ENCODE results near the gene GRAMD4.

The GRAMD4 gene

DNA sequence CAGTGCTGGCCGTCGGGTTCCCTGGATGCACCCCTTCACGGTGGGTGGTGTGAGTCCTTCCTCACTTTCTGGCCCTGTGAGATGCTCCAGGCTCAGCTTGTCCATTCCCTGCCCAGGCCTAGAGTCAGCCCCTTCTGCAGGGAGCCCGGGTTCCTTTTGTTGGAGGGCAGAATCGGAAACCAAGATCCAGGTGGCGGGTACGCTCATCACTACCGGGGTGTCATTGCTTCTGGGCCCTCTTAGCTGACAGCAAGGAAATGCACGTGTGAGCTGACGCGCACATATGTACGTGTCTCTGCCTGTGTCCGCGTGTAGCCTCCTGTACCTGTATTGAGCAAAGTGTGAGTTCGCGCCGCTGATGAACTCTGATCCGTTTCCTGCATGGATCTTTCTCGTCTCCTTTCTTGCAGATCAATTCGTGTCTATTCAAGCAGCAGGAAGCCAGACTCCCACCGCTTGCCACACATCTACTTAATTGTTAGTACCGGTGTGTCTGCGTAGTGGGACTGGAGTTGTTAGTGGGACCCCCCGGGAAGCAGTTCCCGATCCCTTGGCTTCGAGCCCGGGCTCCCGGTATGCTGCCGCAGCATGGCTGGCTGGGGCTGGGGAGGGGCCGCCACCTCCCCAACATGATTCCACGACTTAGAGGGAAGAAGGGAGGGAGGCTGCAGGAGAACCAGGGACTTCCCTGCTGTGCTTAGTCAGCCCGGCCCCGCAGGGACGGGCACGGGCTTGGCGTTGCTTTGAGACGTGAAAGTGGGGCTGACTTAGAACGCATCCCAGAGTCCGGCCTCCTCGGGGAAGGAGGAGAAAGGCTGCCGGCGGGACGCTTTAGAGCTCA is 35.9 kb upstream of the GRAMD4 start:
- no peak for DNase-seq

DNA sequence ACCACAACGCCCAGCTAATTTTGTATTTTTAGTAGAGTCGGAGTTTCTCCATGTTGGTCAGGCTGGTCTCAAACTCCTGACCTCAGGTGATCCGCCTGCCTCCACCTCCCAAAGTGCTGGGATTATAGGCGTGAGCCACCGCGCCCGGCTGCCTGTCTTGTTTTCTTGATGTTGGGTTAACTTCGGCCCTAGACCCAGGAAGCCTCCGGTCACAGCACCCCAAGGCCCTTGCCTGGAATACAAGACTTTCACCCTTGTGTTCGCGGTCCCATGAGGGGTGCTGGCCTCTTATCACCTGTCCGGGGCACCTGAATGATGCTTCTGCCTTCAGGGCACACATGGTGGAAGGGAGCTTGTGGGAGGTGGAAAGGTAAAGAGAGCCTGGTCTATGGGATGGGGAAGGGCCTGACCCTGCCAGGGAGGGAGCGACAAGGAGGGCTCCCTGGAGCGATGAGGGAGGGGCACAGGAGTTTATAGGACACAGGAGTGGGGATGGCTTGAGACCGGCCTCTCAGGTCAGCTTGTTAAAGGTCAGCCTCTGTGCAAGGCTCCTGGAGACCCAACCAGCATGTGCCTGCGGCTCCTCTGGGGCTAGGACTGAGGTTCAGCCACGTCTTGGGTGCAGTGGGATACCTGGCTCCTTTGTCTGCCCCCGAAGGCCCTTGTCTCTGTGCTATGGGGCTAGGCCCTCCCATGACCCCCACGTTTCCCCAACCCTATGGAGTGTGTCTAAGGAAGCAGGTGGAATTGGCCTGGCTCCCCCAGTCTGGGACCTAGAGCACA is 34.7 kb upstream of the GRAMD4 start:
- DNase-seq, result no peak

DNA sequence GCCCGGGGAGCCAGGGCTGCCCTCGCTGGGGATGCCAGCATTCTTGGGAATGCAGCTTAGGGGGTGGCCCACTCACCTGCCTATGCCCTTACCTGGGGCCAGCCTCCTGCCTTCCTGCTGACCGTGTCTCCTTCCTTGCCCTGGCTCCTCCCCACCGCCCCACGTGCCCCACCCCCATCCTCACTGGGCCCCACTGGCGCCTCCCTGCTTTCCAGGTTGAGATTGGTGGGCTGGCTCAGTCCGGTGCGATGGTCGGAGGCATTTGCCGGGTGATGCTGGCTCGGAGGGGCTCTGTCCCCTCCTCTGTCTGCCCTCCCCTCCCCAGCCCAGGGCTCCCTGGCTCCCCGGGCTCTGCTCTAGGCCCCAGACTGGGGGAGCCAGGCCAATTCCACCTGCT is 34.1 kb upstream of the GRAMD4 start:
- DNase-seq, result no peak

GRCh38 chr22:46586531-46587011 is 33.6 kb upstream of the GRAMD4 start:
- DNase-seq, result no peak

GRCh38 chr22:46587061-46587460 is 33.1 kb upstream of the GRAMD4 start:
- no peak for DNase-seq

DNA sequence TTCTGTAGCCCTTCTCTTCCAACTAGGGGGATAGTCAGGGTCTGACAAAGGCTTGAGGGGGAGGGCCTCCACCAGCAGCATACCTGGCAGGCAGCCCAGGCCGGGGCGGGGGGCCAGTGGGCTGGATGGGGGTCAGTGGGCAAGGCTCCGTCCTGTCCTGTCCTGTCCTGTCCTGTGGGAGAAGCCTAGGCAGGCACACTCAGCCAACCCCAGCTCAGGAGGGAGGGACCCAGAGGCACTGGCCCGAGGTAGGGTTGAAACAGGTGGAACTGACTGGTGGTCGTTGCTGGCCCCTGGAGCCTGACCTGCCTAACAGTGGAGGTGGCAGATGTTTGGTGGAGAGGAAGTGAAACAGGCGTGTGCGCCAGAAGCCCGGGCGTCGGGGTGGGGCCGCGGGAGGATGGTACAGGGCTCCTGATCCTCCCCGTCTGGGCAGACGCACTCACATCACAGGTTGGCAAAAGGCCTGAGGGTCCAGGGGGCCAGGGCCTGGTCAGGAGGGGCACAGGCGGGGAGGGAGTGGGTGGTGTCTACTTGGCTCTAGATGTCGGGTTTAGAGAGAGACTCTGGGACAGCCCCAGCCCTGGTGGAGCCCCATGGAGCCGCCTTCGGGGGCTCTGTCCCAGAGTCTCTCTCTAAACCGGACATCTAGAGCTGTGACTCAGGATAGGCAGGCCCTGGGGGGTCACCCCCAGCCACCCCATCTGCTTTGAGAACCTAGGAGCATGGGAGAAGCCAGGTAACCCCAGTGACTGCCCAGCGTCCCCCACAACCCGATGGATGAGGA is 32.5 kb upstream of the GRAMD4 start:
- DNase-seq, result peak; percentile 51

GRCh38 chr22:46588279-46589140 is 31.7 kb upstream of the GRAMD4 start:
- DNase-seq, result no peak

GRCh38 chr22:46589141-46589748 is 30.9 kb upstream of the GRAMD4 start:
- no peak for DNase-seq

- DNase-seq, result no peak
Measured at GRCh38 chr22:46589871-46590271, 30.3 kb upstream of the GRAMD4 start.

DNA sequence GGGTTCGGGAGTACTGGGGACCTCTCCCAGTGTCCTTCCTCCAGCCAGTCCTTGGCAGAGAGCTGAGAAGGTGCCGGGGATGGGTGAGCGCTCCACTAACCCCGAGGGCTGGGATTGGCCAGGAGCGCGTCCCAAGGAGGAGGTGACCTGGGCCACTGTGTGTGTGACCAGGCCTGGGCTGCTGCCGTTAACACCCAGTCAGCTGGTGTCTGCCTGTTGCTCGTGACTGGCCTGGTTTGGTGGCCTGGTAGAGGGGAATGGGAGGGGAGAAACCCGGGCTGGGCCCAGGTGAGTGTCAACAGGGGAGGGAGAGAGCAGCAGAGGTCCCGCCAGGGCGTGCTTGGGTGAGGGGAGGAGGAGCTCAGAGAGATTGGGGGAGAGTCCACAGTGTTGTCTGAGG is 29.9 kb upstream of the GRAMD4 start:
- no peak for DNase-seq

GRCh38 chr22:46591930-46592329 is 28.3 kb upstream of the GRAMD4 start:
- DNase-seq, result no peak

DNA sequence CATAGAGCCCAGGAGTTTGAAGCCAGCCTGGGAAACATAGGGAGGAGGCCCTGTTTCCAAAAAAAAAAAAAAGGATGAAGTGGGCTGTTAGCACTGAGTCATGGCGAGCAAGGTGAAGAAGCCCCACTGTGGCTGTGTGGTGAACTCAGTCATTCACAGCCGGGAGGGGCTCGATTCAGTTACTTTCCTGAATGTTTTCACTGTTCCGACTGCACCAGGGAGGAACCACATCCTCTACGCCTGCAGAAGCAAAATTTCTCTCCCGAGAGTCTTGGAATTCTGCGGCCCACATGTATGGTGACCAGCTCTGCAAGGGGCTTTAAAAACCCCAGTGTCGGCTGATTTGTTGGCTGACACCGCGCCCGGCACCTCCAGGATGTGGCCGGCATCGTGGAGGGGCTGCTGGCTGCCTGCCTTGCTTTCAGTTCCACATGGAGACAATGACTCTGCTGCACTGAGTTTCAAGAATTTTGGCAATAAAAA is 27.8 kb upstream of the GRAMD4 start:
- no peak for DNase-seq

- no peak for DNase-seq
Measured at GRCh38 chr22:46593211-46593681, 26.9 kb upstream of the GRAMD4 start.

- DNase-seq, result no peak
Measured at GRCh38 chr22:46593996-46594946, 25.9 kb upstream of the GRAMD4 start.

GRCh38 chr22:46594947-46595298 is 25.3 kb upstream of the GRAMD4 start:
- no peak for DNase-seq

DNA sequence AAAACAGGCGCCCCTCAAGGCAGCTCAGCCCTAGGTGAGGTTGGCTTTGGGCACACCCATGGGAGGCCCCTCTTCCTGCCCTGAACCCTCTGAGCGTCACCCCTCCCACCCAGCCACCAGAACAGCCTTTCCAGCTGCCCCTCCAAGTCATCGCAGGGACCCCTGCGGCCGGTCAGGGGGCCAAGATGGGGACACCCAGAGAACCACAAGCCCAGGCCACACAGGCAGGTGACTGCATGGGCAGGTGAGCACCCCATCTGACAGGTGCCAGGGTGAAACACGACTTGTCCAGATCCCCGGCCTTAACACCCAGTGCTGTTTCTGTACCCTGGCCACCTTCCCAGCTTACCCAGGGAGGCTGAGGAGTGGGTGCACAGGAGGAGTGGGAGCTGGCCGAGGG is 24.6 kb upstream of the GRAMD4 start:
- DNase-seq, result no peak

DNA sequence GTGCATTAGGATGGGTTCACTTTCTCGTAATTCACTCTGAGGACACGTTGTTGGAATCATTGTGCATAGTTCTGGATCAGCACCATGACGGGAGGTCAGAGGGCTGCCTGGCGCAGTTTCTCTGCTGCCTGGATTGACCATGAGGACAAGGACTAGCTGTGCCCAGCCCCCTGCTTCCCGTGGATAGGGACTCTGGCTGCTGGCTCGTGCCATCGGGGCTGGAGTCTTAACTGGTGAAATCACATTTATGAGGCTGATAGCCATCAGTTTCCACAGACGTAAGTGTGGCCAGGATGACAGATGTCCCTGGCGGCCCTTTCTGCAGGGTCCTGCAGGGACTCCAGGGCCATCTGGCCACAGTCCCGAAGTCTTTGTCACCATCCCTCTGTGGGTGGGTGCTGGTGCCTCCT is 24.1 kb upstream of the GRAMD4 start:
- no peak for DNase-seq

- DNase-seq, result no peak
Measured at GRCh38 chr22:46596819-46597218, 23.4 kb upstream of the GRAMD4 start.

DNA sequence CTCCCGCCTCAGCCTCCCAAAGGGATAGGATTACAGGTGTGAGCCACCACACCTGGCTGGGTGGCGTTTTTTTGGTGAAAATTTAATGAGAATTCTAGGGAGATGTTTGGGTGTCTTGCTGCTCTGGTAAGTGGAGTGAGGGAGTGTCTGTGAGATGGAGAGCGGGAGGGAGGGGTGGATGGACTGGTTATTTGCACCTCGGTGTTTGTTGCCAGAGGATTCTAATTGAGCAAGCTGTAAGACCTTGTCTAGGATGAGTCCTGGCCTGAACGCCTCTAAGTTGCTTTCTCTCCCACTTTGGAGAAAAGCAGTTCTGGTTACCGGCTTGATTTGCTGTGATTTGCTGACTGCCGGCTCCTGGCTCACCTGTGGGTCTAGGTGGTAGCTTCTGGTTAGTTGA is 22.0 kb upstream of the GRAMD4 start:
- no peak for DNase-seq

- no peak for DNase-seq
Measured at GRCh38 chr22:46598737-46599424, 21.3 kb upstream of the GRAMD4 start.
